ENCODE data around the gene SPCS1. TPM values are rescaled to one million over a fixed set of nuclear protein-coding genes. Genes with fewer than 3 reads are reported as not detected.
"Not testable (repeated sequence)": the region's sequence is repeated elsewhere in the genome, so short reads cannot be mapped to it uniquely, and the experiment has no call there.

The SPCS1 gene
- total RNA-seq, 1 donor from 2014 or later: 82.7 TPM

DNA sequence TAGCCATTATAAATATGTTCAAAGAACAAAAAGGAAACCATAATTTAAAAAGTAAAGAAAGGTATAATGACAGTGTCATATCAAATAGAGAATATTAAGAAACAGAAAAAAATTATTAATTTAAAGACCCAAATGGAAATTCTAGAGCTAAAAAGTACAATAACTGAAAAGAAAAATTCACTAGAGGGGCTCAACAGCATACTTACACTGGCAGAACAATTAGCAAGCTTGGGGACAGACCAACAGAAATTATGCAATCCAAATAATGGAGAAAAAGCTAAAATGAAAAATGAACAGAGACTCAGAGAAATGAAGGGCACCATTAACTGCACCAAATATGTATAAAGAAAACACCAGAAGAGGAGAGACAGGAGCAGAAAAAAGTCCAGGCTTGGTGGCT lies 13.7 kb downstream of the SPCS1 start:
- no peaks in the 10 kb centered on the region for H3K27me3 Mint-ChIP-seq (ENCODE audit: low read depth)
- TF ChIP-seq, protein P1, sequence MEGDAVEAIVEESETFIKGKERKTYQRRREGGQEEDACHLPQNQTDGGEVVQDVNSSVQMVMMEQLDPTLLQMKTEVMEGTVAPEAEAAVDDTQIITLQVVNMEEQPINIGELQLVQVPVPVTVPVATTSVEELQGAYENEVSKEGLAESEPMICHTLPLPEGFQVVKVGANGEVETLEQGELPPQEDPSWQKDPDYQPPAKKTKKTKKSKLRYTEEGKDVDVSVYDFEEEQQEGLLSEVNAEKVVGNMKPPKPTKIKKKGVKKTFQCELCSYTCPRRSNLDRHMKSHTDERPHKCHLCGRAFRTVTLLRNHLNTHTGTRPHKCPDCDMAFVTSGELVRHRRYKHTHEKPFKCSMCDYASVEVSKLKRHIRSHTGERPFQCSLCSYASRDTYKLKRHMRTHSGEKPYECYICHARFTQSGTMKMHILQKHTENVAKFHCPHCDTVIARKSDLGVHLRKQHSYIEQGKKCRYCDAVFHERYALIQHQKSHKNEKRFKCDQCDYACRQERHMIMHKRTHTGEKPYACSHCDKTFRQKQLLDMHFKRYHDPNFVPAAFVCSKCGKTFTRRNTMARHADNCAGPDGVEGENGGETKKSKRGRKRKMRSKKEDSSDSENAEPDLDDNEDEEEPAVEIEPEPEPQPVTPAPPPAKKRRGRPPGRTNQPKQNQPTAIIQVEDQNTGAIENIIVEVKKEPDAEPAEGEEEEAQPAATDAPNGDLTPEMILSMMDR (IDR thresholded peaks at IDR 0.05; ENCODE audit: unreplicated experiment): no peak
- H3K4me3 Mint-ChIP-seq: no peak overlapping the region
- DNase-seq (ENCODE audit: low spot score in 2 of 2, unreplicated experiment in 2 of 2): no peak
- peaks cover 4% of the 10 kb centered on the region for H3K9me3 Mint-ChIP-seq
- H3K27ac Mint-ChIP-seq: no peak overlapping the region
- H3K36me3 Mint-ChIP-seq: peaks cover 30% of the 10 kb centered on the region
- H3K4me1 Mint-ChIP-seq: no peaks in the 10 kb centered on the region

DNA sequence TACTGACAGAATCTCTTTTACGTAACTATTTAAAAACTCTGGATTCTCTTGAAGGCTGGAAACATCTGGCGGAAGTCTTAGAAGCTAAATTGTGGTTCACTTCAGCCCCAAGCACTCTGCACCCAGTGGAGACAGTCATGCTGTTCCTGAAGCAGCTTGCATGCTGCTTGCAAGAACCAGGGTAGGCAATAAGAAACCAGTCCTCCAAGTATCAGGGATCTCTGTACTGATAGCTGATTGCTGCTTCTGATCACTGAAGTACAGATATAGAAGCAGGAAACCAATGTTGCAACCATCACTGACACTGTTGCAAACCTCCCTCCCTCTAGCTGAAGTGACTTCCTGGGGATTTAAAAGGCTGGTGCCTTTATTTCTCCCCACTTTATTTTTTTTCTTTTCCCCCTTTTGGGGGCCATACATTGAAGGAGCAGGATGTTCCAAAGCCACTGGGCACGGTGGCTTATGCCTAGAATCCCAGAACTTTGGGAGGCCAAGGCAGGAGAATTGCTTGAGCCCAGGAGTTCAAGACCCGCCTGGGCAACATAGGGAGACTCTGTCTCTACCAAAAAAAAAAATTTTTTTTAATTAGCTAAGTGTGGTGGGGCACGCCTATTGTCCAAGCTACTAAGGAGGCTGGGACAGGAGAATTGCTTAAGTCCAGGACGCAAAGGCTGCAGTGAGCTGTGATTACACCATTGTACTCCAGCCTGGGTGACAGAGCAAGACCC lies 15.3 kb downstream of the SPCS1 start:
- no peak for DNase-seq (ENCODE audit: low spot score in 2 of 2, unreplicated experiment in 2 of 2)
- TF ChIP-seq, protein P1 (IDR thresholded peaks at IDR 0.05; ENCODE audit: unreplicated experiment): no peak
- peaks cover 9% of the 10 kb centered on the region for H3K9me3 Mint-ChIP-seq
- no peaks in the 10 kb centered on the region for H3K4me1 Mint-ChIP-seq
- peaks cover 35% of the 10 kb centered on the region for H3K36me3 Mint-ChIP-seq
- no peak overlapping the region for H3K27ac Mint-ChIP-seq
- no peak overlapping the region for H3K4me3 Mint-ChIP-seq
- H3K27me3 Mint-ChIP-seq (ENCODE audit: low read depth): no peaks in the 10 kb centered on the region

DNA sequence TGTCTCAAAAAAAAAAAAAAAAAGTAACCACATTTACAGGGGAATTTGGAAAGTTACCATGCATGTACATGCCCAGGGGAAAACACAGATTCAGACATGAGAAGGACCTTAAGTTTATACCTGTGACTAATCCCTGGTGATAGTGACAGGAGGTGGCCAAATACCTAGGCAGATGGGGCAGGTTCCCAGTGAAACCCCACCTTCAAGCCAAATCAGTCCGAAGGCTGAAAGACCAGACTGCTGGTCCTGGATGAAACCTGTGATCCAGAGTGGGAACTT lies 15.8 kb downstream of the SPCS1 start:
- Mint-ChIP-seq H3K36me3 (peaks cover 35% of the 10 kb centered on the region), H3K27ac (no peak overlapping the region), H3K9me3 (peaks cover 10% of the 10 kb centered on the region), H3K27me3 (ENCODE audit: low read depth) (no peaks in the 10 kb centered on the region), H3K4me3 (no peak overlapping the region), H3K4me1 (no peaks in the 10 kb centered on the region)
- TF ChIP-seq, protein P1 (IDR thresholded peaks at IDR 0.05; ENCODE audit: unreplicated experiment): no peak
- no peak for DNase-seq (ENCODE audit: low spot score in 2 of 2, unreplicated experiment in 2 of 2)

DNA sequence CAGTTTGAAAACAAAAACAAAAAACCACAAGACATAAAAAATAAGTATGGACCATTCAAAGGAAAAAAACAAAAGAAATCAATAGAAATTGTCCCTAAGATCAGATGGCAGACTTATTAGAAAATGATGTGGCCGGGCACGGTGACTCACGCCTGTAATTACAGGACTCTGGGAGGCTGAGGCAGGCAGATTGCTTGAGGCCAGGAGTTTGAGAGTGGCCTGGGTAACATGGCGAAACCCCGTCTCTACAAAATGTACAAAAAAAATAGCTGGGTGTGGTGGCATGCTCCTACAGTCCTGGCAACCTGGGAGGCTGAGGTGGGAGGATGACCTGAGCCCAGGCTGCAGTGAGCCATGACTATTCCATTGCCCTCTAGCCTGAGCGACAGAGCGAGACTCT lies 16.6 kb downstream of the SPCS1 start:
- TF ChIP-seq, protein P1 (IDR thresholded peaks at IDR 0.05; ENCODE audit: unreplicated experiment): no peak
- peaks cover 10% of the 10 kb centered on the region for H3K9me3 Mint-ChIP-seq
- no peak for DNase-seq (ENCODE audit: low spot score in 2 of 2, unreplicated experiment in 2 of 2)
- peaks cover 40% of the 10 kb centered on the region for H3K36me3 Mint-ChIP-seq
- H3K27me3 Mint-ChIP-seq (ENCODE audit: low read depth): no peaks in the 10 kb centered on the region
- H3K4me1 Mint-ChIP-seq: no peaks in the 10 kb centered on the region
- no peak overlapping the region for H3K4me3 Mint-ChIP-seq
- H3K27ac Mint-ChIP-seq: no peak overlapping the region

DNA sequence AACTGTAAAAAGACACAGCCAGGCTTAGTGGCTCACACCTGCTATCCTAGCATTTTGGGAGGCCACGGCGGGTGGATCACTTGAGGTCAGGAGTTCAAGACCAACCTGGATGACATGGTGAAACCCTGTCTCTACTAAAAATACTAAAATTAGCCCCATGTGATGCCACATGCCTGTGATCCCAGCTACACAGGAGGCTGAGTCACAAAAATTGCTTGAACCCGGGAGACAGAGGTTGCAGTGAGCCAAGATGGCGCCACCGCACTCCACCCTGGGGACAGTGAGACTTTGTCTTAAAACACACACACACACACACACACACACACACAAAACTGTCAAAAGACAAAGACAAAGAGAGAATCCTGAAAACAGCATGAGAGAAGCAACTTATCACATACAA lies 18.0 kb downstream of the SPCS1 start:
- Mint-ChIP-seq H3K36me3 (peaks cover 49% of the 10 kb centered on the region), H3K27ac (no peak overlapping the region), H3K27me3 (ENCODE audit: low read depth) (no peaks in the 10 kb centered on the region), H3K9me3 (peaks cover 16% of the 10 kb centered on the region), H3K4me3 (no peak overlapping the region), H3K4me1 (no peaks in the 10 kb centered on the region)
- TF ChIP-seq, protein P1 (IDR thresholded peaks at IDR 0.05; ENCODE audit: unreplicated experiment): no peak
- no peak for DNase-seq (ENCODE audit: low spot score in 2 of 2, unreplicated experiment in 2 of 2)

DNA sequence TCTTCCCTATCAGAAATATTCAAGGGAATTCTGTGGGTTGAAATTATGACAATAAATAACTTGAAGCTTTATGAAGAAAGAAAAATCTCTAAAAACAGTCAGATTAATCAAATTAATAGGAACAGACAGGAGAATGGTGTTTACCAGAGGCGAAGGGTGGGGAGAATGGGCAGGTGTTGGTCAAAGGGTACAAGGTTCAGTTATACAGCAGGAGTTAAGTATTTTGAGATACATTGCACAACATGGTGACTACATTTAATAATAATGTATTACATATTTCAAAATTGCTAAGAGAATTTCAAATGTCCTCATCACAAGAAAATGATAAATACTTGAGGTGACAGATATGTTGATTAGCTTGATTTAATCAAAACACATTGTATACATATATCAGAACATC lies 18.6 kb downstream of the SPCS1 start:
- Mint-ChIP-seq H3K27ac (no peak overlapping the region), H3K4me3 (no peak overlapping the region), H3K36me3 (peaks cover 48% of the 10 kb centered on the region), H3K9me3 (peaks cover 19% of the 10 kb centered on the region), H3K4me1 (no peaks in the 10 kb centered on the region), H3K27me3 (ENCODE audit: low read depth) (no peaks in the 10 kb centered on the region)
- TF ChIP-seq, protein P1 (IDR thresholded peaks at IDR 0.05; ENCODE audit: unreplicated experiment): no peak
- no peak for DNase-seq (ENCODE audit: low spot score in 2 of 2, unreplicated experiment in 2 of 2)

DNA sequence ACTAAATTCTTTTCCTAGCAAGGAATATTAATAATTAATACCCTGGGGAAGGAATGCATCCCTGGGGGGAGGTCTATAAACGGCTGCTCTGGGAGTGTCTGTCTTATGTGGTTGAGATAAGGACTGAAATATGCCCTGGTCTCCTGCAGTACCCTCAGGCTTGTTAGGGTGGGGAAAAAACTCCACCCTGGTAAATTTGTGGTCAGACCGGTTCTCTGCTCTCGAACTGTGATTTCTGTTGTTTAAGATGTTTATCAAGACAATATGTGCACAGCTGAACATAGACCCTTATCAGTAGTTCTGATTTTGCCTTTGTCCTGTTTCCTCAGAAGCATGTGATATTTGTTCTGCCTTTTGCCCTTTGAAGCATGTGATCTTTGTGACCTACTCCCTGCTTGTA lies 22.8 kb downstream of the SPCS1 start:
- not testable (repeated sequence) for H3K4me1 Mint-ChIP-seq; DNase-seq (ENCODE audit: low spot score in 2 of 2, unreplicated experiment in 2 of 2); H3K27me3 Mint-ChIP-seq (ENCODE audit: low read depth); H3K4me3 Mint-ChIP-seq; H3K27ac Mint-ChIP-seq
- Mint-ChIP-seq H3K36me3 (peaks cover 69% of the 10 kb centered on the region), H3K9me3 (peaks cover 37% of the 10 kb centered on the region)

Data from mesothelial cell of epicardium (in vitro differentiated cells).